HG03045 (cell line): Measurements from ENCODE around the gene RNF11.
"Not testable (repeated sequence)": the region's sequence is repeated elsewhere in the genome, so short reads cannot be mapped to it uniquely, and the experiment has no call there.

Source experiments
- ATAC-seq: cut with Tn5 transposase; IDR thresholded peaks from one replicate; pipeline ENCODE4 v1.9.1; 2021; ENCODE audit warnings: mild to moderate bottlenecking, moderate library complexity; ENCODE audit not compliant: unreplicated experiment

RNF11 gene

DNA sequence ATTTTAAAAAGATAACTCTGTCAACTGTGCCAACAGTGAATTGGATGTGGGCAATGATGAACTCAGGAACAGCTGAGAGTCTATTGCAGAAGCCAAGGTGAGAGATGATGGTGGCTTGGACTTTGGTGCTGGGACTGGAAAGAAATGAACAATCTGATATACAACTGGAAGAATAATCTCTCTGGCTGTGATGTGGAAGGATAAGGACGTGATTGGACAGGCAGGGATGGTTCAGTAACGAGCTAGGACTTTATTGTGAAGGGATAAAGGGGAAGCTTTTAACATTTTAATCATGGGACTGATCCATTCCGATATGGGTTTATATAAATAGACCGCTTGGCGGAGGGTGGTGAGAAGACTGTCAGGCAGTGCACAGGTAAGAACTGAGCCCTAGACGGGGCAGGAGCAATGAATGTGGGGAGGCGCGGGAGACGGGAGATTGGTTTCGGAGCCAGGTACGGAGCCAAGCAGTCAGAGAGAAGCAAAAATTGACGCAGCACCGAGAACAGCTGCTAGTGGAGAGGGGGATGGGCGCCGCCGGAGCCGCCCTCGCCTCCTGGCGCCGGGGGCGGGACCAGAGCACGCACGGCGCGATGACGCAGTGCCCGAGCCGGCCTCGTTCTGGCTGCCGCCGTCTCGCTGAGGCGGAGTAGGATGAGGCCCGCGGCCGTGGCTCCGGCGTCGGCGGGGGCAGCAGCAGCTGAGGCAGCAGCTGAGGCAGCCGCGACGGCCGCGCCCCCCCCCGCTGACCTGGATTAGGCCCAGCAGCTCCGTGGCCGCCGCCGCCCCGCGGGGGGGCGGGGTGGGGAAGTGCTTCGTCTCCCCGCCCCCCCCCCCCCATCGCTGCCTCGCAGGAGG, at the start of gene RNF11:
Gene RNF11 (plus strand): TSS at position 601 of the 858 bp plus-strand sequence. CDS start 484 bp downstream, outside the sequence.
- ATAC-seq = peak; percentile 90

GRCh38 chr1:51188230-51188629, 47.8 kb upstream of the RNF11 start:
- no peak for ATAC-seq

DNA sequence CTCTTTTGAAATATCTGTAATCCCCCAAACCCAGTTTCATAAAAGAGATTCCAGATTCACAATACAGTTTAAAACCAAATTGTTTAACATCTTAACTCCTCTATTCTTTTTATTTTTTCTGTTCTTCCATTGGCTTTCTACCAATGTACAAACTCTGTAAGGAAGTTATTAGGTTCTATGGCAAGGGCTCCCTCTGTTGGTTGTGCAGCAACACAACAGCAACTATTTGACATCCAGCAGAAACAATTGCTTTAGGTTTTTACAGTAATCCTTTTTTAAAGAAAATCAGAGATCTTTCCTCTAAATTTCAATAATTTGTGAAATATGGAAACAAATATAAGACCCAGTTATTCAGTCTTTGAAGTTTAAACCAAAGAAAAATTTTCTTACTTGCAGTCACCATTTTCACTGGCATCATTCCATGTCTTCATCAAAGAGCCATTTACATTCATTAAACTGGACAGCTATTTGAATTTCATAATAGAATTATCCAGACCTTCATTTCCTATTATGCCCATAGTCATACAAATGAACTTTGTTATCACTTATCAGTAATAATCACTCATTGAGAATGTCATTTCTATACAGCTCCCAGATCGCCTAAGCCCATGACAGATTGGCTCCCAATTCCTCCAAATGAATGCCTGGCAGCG, 46.5 kb upstream of the RNF11 start:
- ATAC-seq = no peak

- no peak for ATAC-seq
Observed at GRCh38 chr1:51190961-51191360, 45.1 kb upstream of the RNF11 start.

GRCh38 chr1:51192213-51192843, 43.7 kb upstream of the RNF11 start:
- ATAC-seq = no peak

DNA sequence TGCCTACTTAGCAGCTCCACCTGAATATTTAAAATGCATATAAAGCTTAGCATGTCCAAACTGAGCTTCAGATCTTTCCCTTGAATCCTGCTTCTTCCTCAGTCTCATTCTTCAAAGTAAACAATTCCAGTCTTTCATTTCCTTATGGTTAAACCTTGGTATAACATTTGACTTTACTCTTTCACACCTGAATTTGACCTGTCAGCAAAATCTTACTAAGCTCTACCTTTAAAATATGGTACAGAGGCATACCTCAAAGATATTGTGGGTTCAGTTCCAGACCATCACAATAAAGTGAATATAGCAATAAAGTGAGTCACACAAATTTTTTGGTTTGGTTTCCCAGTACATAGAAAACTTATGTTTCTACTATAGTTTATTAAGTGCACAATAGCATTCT, 42.5 kb upstream of the RNF11 start:
- ATAC-seq = no peak

- peak; percentile 81 for ATAC-seq
Observed at GRCh38 chr1:51203121-51203873, 32.8 kb upstream of the RNF11 start.

- no peak for ATAC-seq
Observed at GRCh38 chr1:51203874-51204245, 32.2 kb upstream of the RNF11 start.

- ATAC-seq = no peak
Observed at GRCh38 chr1:51210055-51210454, 26.0 kb upstream of the RNF11 start.

- no peak for ATAC-seq
Observed at GRCh38 chr1:51210676-51211075, 25.4 kb upstream of the RNF11 start.

- ATAC-seq = no peak
Observed at GRCh38 chr1:51214615-51215131, 21.4 kb upstream of the RNF11 start.

DNA sequence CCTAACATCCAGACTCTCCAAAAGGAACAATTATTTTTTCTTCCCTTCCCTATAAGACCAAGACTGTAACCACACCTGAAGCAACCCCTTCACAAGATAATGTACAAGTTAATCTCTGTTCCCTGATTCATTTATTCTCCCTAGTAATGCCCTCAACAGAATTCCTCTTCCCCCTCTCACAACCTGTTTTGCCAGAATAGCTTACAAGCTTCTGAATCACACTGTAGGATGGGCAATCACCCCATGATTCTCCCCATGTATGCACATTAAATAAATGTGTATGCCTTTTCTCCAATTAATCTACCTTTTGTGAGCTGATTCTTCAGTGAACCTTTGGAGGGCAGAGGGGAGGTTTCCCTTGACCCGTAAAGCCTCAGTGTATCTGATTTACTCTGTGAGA, 20.9 kb upstream of the RNF11 start:
- ATAC-seq = no peak

DNA sequence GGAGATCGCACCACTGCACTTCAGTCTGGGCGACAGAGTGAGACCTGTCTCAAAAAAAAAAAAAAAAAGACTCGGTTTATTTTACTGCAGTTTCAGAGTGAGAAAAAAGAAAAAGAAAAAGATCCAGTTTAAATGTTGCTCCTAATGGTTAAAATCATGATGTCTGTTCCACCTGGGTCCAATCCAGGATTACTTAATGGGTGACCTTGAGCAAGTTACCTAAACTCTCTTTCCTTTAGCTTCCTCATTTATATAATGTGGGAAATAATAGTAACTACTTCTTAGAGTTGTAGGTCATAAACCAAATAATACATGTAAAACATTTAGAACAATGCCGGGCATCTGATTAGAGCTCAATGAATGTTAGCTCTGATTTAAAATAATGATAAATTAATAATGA, 19.4 kb upstream of the RNF11 start:
- ATAC-seq = no peak

DNA sequence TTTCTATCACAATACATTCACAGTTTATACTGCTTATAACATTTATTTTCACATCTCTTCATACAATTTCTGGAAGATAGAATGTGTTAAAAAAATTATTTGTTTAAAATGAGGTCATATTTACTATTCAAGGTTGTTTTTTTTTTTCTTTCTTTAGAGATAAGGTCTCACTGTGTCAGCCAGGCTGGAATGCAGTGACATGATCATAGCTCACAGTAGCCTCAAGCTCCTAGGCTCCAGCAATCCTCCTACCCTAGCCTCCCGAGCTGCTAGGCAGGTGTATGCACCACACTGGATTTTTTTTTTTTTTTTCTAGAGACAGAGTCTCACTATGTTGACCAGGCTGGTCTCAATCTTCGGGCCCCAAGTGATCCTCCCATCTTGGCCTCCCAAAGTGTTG, 19.0 kb upstream of the RNF11 start:
- ATAC-seq = no peak

- no peak for ATAC-seq
Observed at GRCh38 chr1:51218570-51218969, 17.5 kb upstream of the RNF11 start.

DNA sequence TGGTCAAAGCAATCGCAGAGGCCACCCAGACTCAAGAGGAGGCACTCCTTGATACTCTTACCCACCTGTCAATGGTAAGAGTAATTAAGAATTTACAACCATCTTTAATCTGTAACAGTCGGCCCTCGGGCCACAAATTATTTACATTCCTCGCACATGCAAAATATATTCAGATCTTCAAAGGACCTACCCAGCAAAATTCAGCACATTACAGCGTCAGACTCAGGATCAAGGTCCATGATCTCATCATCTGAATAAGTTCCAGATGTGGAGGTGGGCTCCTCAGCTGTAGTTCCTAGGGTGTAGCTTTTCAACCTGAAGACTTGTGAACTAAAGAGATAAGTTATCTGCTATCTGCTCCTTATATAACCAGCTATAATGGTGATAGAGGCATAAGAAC, 17.1 kb upstream of the RNF11 start:
- ATAC-seq = no peak

- not testable (repeated sequence) for ATAC-seq
Observed at GRCh38 chr1:51221529-51221928, 14.5 kb upstream of the RNF11 start.

- ATAC-seq = no peak
Observed at GRCh38 chr1:51222136-51222787, 13.8 kb upstream of the RNF11 start.

DNA sequence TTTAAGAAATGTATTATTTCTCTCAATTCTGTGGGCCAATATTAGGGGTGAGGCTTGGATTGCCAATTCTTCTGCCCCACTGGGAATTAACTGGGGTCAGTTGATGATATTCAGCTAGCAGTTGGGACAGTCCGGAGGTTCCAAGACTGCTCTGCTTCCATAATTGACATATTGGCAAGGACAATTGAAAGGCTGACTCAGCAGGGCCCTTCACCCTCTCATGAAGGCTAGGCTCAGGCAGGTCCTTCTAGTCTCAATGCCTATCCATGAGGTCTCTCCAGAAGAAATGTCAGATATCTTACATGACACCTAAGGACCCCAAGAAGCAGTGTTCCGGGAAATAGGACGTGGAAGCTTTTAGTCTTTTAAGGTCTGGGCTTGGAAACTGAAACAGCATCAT, 13.3 kb upstream of the RNF11 start:
- ATAC-seq = no peak

- ATAC-seq = no peak
Observed at GRCh38 chr1:51224255-51224654, 11.8 kb upstream of the RNF11 start.
